ENCODE results near the gene FAAP100.

FAAP100 gene

DNA sequence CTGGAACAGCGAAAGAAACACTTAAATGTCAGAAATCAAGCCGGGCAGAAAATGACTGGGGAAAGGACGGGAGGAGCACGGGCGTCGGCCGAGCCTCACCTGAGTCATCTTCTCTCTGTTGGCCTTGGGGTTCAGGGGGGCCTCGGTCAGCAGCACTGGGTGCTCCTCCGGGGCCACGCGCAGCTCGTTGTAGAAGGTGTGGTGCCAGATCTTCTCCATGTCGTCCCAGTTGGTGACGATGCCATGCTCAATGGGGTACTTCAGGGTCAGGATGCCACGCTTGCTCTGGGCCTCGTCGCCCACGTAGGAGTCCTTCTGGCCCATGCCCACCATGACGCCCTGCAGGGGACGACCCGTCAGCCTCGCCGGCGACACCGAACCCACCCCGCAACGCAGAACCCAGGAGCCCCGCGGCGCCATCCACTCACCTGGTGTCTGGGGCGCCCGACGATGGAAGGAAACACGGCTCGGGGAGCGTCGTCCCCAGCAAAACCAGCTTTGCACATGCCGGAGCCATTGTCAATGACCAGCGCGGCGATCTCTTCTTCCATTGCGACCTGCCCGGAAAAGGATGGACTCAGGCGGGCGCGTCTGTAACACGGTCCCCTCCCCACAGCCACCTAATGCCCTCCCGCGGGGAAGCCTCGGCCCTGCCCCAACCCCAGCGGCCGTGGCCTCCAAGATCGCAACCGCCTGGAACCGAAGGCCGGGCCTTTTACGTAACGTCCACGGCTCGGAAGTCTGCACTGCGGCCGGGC, 40.2 kb downstream of the FAAP100 start:
- DNase-seq (ENCODE audit: low read depth): peak; percentile 26

DNA sequence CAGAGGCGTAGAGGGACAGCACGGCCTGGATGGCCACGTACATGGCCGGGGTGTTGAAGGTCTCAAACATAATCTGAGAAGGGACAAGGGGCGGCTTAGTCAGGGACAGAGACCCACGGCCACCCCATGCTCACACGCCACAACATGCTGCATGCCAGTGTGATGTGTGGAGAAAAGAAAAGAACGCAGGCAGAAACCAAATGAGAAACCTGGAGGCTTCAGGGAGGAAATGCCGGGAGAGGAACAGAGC, 40.7 kb downstream of the FAAP100 start:
- DNase-seq (ENCODE audit: low read depth): no peak

DNA sequence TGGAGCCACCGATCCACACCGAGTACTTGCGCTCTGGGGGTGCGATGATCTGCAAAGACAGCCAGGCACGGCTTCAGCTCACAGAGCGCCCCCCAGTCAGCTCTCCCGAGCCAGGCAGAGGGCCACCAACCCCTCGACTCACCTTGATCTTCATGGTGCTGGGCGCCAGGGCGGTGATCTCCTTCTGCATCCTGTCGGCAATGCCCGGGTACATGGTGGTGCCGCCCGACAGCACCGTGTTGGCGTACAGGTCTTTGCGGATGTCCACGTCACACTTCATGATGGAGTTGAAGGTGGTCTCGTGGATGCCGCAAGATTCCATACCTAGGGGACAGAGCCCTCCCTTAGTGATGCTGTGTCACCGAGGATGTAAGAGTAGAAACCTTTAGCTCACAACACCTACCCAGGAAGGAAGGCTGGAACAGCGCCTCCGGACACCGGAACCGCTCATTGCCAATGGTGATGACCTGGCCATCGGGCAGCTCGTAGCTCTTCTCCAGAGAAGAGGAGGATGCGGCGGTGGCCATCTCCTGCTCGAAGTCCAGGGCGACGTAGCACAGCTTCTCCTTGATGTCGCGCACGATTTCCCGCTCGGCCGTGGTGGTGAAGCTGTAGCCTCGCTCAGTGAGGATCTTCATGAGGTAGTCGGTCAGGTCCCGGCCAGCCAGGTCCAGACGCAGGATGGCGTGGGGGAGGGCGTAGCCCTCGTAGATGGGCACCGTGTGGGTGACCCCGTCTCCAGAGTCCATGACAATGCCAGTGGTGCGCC, 41.2 kb downstream of the FAAP100 start:
- DNase-seq (ENCODE audit: low read depth): no peak

DNA sequence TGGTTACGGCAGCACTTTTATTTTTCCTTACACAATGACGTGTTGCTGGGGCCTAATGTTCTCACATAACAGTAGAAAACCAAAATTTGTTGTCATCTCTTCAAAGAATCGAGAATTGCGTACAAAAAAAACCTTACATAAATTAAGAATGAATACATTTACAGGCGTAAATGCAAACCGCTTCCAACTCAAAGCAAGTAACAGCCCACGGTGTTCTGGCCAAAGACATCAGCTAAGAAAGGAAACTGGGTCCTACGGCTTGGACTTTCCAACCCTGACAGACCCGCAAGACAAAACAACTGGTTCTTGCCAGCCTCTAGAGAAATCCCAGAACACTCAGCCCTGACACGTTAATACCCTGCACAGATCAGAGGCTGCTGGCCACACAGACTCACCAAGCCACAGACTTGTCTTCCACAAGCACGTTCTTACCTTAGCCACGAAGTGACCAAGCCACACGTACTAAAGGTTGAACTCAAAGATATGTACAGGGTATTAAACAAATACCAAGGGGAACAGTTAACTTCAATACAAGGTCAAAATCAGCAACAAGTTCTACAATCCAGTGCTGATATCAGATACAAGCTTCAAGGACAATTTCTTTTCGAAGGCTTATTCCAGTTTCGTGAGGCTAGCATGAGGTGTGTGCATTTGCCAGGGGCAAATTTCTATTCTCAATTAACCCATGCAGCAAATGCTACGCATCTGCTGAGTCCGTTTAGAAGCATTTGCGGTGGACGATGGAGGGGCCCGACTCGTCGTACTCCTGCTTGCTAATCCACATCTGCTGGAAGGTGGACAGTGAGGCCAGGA, 42.0 kb downstream of the FAAP100 start:
- DNase-seq (ENCODE audit: low read depth): no peak

DNA sequence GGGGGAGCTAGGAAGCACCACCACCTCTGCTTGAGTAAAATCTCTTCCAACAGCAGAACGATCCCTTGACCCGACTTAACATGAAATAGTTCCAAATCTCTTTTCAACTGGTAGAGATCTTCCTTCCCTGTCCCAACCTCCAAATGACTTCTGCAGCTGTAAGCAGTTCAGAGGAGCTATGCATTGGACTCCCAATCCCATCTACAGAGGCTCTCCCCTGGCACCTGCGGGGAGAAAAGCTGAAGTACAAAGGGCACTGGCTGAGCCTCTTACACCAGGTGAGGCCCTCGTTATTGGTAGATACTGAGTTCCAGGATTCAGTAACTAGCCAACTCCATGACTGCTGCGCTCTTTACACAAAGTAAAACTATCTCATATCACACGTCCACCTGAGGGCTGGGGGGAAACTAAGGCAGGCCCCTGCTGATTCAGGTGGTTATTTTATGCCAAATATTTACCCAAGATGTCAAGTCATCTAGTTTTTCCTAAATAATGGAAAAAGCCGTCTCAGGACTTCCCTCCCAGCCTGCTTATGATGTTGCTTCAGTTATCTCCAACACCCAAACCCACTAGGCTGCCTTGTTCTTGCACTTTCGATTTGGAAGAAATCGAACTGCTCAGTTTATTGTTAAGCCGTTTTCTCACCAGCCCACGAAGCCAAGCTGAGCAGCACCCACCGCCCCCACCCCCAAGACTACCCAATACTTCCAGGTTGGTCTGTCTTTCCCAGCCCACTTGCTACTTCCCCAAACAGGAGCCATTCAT, 42.8 kb downstream of the FAAP100 start:
- DNase-seq (ENCODE audit: low read depth): peak; percentile 32

DNA sequence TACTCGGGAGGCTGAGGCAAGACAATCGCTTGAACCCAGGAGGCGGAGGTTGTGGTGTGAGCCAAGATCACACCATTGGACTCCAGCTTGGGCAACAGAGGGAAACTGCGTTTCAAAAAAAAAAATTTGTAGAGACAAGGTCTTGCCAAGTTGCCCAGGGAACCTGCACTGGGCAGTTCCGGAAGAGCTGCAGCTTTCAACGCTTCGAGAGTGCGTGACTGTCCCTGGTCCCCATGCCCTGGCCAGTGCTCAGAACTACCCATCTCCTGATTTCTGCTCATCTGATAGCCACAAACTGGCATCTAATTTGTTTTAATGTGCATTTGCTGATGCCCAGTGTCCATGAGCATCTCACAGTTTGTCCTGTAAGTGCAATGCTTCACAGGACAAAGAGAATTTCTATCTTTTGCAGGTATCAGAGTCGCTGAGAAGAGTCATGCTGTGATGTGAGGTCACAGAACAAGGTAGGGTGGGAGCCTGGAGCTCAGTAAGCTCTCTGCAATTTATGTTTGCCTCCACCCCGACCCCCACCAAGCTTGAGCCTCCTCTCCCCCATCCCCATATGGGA, 43.4 kb downstream of the FAAP100 start:
- DNase-seq (ENCODE audit: low read depth): no peak

DNA sequence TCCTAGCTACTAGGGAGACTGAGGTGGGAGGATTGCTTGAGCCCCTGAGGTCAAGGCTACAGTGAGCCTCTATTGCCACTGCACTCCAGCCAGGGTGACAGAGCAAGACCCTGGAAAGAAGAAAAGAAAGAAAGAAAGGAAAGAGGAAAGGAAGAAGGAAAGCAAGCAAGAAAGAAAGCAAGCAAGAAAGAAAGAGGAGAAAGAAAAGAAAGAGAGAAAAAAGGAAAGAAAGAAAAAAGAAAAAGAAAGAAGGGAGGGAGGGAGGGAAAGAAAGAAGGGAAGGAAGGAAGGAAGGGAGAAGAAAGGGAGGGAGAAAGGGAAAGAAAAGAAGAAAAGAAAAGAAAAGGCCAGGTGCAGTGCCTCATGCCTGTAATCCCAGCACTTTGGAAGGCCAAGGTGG, 48.5 kb downstream of the FAAP100 start:
- DNase-seq (ENCODE audit: low read depth): no peak

DNA sequence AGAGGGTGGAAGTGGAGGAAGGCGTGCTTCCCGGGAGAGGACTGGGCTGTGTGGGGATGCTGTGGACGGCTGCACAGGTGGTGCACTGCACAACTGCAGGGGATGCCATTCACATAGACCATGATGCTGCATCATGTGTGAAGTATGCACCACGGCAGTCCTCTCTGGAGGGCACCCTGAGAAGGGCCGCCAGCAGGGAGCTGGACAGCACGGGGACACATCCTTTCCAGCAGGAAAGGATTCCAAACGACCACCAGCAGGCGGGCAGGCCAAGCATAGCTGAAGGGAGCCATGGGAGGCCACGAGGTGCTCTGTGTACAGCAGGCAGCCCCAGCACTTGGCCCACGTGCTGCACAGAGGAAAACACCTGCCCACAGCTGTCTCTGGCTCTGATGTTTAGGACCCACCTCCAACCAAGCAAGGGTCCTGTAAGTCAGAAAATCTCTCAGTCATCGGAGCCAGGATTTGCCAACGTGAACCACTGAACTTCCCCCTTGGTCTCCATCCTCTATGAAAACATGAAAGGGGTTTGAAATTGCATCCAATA, 49.6 kb downstream of the FAAP100 start:
- DNase-seq (ENCODE audit: low read depth): no peak

DNA sequence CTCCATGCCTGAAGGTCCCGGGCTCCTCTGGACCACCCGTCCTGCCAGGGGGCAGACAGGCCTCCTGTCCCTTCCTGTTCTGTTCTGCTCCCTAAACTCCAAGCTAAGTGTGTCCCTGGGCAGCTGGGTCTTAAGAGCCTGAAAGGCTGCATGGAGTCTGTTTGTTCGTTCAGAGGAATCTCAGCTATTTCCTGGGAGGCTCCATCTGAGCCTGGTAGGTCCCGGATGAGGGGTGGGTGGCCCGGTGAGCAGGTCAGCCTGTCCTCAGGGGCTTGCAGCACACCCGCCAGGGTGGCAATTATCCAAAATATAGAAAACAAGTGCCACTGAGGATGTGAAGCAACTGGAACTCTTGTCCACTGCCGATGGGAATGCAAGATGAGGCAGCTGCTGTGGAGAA, 52.1 kb downstream of the FAAP100 start:
- DNase-seq (ENCODE audit: low read depth): no peak

DNA sequence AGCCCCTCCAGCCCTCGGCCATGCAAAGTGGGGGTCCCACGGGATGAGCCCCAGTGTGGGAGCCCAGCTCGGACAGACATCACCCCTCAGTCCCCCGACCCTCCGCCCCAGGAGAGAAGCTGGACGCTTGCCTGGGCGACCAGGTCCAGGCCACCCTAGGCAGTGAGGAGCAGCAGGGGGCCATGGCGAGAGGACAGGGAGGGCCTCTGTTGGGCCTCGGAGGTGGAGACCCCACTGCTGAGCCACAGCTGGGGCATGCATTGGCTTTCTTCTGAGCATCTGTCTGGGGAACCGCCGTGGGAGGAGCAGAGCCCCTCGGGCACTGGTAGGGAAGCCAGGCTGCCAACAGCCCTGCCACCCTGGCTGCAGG, 52.6 kb downstream of the FAAP100 start:
- no peak for DNase-seq (ENCODE audit: low read depth)

DNA sequence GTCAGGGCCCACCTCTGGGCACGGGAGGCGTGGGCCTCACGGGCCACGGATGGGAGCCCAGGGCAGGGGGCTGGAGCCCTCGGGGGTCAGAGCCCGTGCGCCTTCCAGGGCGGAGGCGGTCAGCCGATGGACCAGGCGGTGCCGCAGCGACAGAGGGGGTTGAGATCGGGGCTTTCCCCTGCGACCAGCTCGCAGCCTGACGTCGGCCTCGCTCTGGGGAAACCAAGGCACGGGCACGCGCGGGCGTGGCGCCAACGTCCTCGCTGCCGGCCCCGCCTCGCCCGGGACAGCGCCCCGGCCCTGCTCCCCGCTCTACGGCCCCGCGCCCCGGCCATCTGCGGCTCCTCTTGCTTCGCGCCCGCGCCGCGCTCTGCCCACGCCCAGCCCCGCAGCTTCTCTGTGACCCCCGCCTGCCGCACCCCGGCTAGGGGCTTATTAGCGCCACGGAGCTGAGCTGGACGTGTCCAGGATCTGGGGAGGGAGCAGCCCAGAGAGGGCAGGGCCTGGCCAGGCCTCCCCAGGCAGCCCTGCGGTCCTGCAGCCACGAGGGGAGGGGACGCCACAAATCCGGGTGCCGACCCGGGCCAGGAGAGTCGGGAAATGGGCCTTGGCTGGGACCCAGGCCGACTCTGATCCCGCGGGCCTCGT, 53.1 kb downstream of the FAAP100 start:
- DNase-seq (ENCODE audit: low read depth): no peak

DNA sequence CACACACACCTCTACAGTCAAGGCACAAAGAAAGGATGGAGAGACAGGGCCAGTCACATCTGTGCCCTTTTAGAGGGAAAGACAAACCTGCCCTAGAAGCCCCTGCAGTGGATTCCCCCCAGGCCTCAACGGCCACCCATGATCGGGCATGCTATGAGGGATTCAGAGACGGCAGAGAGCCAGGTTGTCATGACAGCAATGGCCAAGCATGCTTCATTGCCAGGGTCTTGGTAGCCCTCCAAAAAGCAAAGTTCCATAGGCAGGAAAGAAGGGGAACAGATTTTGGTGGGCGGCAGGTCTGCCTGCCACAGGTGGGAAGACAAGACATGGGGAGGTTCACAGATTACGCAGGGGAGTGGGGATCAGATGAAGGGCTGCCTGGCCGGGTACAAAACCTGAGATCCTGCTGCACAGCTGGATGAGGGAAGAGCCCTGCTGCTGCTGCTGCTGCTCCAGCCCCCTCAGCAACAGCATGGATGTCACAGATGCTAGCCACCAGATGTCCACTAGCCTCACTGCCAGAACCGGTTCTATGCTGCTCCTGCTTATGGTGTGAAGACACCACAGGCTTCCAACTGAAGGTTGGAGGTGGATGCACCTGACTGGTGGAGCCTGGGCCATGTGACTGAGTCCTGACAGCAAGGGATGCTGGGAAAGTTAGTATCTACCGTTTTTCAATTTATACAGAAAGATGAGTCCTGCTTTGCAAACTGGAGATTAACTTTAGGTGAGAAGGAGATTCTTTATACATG, 57.4 kb downstream of the FAAP100 start:
- no peak for DNase-seq (ENCODE audit: low read depth)

DNA sequence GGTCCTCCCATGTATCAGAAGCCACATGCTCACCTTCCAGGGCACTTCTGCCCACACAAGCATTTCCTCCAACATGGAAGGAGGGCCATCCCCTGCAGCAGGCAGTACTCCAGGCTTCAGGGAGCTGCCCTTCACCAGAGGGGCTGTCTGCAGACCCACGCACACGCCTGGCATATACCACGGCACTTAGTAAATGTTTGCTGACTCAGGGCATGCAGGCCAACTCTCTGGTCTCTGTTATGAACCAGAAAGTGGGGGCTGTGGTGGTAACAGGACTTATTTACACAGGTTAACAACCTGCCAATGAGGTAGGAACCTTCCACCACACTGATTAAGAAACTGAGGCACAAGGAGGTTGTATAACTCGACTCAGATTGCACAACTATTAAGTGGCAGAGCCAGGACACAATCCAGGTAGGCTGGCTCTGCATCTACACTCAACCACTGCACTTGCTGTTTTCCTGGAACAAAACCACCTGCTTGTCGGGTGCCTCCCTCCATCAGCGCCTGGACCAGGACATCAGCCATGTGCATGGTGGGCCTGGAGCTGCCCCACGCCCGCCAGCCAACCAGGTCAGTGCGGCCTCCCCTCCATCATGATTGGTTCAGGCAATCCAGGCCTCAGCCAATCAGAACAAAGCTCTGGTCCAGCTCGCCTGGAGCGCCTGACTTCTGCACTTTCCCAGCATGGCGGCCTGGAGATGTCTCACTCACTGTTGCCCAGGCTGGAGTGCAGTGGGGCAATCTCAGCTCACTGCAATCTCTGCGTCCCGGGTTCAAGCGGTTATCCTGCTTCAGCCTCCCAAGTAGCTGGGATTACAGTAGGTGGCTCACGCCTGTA, 58.7 kb downstream of the FAAP100 start:
- no peak for DNase-seq (ENCODE audit: low read depth)

DNA sequence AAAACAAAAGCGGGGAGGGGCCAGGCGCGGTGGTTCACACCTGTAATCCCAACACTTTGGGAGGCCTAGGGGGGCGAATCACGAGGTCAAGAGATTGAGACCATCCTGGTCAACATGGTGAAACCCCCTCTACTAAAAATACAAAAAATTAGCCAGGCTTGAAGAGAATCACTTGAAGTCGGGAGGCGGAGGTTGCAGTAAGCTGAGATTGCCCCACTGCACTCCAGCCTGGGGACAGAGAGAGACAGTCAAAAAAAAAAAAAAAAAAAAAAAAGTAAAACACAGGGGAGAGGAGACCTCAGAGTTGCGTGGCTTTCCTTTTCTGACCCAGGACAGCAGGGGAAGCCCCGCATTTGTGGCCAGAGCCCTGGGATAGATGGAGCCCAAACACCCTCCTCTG, 59.4 kb downstream of the FAAP100 start:
- DNase-seq (ENCODE audit: low read depth): no peak

DNA sequence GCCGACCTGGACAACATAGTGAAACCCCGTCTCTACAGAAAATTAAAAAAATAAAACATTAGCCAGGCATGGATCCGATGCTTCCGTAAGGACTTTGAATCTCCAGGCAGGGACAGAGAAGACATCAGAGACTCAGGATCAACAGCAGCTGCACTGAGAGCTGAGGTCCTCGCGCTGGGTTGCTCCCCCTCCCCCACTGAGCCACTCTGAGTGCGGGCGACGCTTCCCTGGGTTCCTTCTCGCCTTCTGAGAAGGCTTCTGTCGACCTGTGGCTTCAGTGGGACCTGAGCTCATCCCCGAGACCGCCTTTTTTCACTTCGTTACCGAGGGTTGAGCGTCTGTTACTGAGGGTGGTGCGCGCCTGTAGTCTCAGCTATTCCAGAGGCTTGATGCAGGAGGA, 60.0 kb downstream of the FAAP100 start:
- DNase-seq (ENCODE audit: low read depth): no peak

DNA sequence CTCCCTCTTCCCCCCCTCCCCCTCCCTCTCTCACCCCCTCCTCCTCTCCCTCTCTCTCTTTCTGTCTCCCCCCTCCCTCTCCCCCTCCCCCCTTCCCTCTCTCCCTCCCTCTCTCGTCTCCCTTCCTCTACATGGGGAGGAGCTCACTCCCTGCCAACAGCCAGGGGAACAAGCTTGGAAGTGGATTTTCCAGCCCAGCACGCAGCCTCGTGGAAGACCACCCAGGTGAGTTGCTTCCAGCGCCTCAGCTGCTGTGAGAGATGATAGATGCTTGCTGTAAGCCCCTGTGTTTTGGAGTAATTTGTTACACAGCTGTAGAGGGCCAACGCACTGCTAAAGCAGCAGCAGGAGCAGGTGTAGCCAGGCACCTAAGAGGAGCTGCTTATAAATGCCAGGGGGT, 60.4 kb downstream of the FAAP100 start:
- no peak for DNase-seq (ENCODE audit: low read depth)

DNA sequence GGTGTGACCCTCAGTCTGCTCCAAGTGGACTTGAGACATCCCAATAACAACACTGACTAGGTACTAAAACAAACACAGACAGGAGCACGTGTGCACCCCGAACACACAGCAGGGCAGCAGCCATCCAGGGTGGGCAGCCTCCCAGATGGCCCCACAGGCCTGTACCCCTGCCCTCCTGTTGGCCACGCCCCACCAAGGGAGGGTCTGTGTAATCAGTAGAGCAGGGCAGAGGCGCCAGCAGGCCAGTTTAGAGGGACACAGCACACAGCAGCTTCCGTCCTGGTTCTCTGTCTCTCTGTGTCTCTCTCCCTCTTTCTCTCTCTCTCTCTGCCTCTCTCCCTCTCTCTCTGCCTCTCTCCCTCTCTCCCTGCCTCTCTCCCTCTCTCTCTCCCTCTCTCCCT, 61.0 kb downstream of the FAAP100 start:
- DNase-seq (ENCODE audit: low read depth): no peak

DNA sequence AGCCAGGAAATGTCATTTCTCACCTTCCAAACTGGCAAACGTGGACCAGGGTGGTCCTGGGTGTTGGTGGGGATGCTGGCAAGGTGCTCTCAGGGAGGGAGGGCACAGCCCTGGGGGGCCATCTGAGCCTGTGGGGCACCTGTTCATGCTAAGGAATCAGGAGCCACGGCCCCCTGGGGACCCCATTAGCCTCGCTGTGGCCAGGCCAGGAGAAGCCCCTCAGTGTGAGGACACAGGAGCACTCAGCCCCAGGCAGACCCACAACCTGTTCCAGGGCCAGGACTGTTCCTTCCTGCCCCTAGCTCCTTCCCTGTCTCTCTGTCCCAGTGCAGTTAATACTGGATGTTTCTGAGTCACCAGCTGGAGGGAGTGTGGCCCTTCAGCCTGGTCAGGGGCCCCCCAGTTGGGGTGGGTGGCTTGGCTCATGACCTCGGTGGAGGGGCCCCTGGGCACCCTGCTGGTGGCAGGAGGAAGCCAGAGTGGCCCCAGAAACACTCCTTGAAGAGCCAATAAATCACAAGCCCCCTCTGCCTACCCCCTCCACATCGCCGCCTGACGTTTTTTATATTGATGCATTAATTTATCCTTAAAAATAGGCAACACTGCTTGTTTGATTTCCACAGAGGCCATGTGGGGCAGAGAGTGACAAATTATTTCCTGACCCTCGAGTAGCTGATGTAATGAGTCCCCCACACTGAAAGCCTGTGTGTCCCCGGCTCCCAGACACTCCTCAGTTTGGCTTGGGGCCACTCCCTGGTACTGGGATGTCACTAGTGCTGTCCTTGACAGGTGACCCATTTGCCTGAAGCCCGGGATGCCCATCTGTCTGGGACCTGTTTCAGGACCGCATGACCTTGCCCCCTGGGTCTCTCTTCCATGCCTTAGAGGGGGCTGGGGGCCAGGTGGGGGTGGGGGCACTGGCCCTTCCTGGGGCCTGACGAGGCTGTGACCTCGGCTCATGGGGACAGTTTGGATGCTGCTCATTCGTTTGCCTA, 61.9 kb downstream of the FAAP100 start:
- no peak for DNase-seq (ENCODE audit: low read depth)

Data from activated T-helper 9 cell treated with anti-CD3 and anti-CD28 coated beads, Interleukin-2, amount 50 U/mL, for 16 hours (primary cell).